Cortex of kidney (tissue), 1 donor: Measurements from ENCODE around the gene GAK.
"Not testable (repeated sequence)": the region's sequence is repeated elsewhere in the genome, so short reads cannot be mapped to it uniquely, and the experiment has no call there.

Experiments
- DNase-seq: peaks from one replicate; lab custom pipeline; 2025; lab: John Stamatoyannopoulos, UW

GAK gene

GRCh38 chr4:931960-932712 lies at the start of gene GAK, which contains the start of gene TMEM175:
TSS of gene GAK (minus strand) at chr4:932316. CDS start at chr4:932187, 129 bp downstream.
TSS of gene TMEM175 (plus strand) at chr4:932460. CDS start at chr4:947740, 15,280 bp downstream.
- peak; percentile 88 for DNase-seq

DNA sequence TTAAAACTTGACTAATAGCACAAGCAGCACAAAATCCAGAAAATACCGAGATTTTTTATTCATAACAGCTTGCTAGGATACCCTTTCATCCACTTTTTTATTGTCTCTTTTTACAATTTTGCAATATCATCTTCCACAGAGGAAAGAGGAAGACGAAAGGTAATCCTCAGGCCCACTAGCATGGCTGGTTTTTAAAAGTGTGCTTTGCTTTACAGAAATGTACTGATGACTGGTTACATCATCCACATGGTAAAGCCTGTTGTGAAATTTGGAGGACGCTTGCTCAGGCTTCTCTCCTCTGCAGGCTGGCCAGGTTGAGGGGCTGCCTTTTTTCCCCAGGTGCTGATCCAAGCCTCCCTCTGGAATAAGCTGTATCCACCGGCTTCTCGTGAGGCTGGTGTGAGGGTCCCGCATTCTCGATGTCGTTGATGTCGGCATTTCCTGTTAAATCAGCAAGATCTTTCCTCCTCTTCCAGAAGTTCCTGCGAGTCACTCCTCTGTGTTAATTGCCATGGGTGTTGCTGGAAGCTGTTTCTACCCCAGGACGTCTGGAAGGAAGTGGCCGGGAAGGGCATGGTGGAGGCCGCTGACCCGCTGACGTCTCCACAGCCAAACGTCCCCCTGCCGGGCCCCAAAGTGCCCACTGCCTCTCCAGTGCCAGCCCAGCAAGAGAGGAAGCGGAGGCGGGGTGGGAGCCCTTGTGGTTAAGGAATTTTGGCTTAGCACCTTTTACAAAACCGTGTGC lies 47.0 kb upstream of the GAK start:
- DNase-seq = no peak

- not testable (repeated sequence) for DNase-seq
Observed at GRCh38 chr4:976016-976415, 43.9 kb upstream of the GAK start.

DNA sequence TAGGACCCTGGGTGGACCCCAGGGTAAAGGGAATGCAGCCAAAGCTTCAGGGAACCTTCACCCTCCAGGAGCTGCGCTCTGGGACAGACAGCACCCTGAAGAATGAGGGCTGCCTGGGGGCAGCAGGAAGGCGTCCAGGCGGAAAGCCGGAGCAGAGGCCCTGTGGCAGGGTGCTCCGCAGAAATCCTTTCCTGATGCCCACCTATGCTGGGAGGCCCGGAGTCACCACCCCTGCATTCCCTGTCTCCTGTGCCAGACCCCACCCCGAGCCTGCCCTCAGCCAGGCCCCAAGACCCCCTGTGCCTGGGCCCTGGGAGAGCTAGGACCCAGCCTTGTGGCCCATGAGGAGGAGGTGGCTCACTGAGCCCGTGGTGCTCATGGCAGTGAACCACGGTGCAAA lies 42.6 kb upstream of the GAK start:
- DNase-seq = no peak

DNA sequence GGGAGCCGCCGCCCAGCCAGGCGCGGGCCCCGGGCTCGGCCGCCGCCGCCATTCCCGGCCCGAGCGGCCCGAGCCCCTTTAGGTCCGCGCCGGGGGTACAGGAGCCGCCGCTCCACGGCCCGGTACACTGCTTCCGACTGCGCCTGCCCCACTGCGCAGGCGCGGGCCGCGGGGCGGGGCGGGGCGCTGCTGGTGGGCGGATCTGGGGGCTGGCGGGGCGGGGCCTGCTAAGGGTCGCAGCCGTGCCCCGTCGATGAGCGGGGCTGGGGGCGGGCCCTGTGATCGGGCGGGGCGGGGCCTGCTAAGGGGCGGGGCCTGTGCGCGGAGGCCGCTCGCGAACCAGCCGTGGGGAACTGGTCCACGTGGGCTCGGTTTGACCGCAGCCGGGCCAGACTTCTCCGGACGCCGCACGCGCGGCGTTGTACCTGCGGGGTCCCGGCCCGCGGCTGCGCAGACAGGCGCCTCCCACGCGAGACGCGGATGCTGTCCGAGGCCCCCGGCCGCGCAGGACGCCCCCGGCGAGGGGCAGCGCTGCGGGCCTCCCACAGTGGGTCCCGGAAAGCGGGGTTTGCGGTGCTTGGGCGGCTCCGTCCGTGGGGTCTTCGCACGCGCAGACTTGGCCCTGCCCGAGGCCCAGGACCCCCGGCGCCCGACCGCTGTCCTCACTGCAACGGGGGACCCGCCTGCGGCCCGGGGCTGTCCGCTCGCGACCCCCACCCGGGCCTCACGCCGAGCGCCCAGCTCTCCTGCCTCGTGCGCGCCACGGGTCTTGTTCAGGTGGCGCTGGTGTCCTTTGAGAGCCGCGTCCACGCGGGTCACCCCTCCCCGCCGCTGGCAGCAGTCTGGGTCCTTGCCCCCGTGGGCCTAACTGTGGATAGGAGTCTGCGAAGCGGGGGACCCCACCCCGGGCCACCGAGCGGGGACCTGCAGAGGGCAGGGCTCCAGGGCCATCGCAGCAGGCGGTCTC lies 41.6 kb upstream of the GAK start, which contains the start of gene DGKQ:
TSS of gene DGKQ (minus strand) at position 139 of the 967 bp plus-strand sequence. CDS start at position 52, 87 bp downstream.
- DNase-seq = no peak

- DNase-seq = no peak
Observed at GRCh38 chr4:972651-973424, 40.7 kb upstream of the GAK start.

- DNase-seq = no peak
Observed at GRCh38 chr4:971666-972500, 39.8 kb upstream of the GAK start.

DNA sequence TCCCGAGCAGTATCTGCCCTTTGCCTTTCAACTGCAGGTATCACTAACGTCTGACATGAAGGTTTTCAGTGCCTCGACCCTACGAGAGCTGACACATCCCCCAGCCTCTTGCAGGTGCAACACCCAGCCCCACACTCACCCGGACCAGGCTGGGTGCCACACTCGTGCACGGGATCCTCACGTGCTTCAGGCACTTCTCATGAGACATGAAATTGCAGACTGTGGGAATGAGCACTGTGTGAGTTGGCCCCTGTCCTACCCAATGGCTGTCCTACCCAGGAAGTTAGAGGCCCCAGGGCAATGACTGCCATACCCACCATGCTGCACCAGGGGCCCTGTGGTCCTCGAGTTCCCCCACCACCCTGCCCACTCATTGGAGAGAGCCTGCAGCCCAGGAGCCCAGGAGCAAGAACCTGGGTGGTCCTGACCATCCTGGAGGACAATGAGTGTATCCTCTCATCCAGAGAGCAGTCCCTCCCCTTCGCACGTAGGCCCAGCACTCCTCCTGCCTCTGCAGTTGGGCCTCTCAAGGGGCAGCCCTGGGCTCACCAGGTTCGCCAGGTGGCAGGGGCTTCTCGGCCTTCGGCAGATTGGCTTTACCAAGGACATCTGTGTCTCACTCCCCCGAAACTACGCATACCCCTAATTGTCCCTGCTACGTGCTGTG lies 38.9 kb upstream of the GAK start:
- no peak for DNase-seq

- DNase-seq = no peak
Observed at GRCh38 chr4:970046-970745, 38.1 kb upstream of the GAK start.

DNA sequence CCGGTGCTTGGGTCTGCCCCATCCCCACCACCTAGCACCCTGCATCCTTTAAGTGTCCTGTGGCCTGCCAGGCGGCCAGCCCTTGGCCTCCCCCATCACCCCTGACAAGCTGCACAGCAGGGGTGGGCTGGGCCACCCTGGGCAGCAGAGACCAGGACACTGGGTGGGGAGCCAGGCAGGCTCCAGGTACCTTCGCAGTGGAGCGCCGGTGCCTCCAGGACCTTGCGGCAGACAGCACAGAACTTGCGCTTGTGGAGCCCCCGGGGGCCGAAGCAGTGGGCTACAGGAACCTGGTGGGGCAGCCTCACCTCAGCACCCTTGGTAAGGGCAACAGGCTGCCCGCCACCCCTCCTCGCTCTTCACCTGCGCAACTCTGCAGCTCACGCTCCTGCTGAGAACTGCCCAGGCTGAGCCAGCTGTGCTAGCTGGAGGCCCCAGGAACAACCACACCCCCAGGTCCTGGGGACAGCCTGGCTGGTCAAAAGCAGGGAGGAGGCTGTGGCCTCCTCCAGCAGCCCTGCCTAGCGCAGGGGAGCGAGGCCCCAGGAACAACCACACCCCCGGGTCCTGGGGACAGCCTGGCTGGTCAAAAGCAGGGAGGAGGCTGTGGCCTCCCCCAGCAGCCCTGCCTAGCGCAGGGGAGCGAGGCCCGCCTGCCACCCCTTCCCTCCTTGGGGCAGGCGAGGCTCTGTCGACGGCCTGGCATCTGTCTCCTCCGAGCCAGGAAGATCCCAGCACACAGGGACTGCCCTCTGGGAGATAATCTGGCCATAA lies 36.7 kb upstream of the GAK start:
- DNase-seq = no peak

- no peak for DNase-seq
Observed at GRCh38 chr4:968221-968620, 36.1 kb upstream of the GAK start.

DNA sequence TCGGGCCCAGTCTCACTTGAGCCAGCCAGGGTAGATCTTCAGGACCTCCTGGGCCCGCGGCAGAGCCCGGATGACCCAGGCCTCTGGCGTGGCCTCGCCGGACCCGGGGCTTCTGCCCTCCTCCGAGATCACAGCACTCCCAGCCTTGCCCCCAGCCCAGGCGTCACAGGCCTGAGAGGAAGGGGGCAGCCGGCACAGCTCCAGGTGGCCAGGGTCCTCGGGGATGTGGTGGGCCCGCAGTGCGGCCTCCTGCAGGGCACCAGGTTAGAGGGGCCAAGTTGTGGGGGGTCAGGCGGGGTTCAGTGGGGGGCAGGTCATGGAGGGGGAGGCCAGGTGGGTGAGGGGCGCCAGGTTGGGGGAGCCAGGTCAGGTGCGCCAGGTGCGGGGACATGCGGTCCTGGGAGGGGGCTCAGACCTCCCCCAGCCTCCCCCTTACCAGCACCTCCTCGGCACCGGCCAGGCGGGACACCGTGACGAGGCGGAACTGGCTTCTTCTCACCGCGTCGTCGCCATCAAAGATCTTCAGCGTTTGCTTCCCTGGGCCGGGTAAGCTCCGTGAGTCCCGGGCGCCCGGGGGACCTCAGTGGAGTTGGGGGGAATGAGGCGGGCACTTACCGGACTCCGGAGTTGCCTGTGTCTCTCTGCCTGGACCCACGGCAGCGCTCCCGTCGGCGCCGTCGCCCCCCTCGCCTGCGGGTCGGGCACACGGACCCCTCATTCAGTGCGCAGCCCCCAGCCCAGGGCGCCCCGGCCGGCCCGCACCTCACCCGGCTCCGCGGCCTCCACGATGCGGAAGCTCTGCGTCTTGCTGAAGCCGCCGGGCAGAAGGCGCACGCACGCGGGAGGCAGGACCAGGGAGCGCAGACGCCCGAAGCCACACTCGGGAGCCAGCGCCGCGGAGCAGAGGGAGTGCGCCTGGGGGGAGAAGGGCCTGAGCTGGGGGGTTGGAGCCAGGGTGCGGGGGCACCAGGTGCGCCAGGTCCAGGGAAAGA lies 35.3 kb upstream of the GAK start:
- no peak for DNase-seq

DNA sequence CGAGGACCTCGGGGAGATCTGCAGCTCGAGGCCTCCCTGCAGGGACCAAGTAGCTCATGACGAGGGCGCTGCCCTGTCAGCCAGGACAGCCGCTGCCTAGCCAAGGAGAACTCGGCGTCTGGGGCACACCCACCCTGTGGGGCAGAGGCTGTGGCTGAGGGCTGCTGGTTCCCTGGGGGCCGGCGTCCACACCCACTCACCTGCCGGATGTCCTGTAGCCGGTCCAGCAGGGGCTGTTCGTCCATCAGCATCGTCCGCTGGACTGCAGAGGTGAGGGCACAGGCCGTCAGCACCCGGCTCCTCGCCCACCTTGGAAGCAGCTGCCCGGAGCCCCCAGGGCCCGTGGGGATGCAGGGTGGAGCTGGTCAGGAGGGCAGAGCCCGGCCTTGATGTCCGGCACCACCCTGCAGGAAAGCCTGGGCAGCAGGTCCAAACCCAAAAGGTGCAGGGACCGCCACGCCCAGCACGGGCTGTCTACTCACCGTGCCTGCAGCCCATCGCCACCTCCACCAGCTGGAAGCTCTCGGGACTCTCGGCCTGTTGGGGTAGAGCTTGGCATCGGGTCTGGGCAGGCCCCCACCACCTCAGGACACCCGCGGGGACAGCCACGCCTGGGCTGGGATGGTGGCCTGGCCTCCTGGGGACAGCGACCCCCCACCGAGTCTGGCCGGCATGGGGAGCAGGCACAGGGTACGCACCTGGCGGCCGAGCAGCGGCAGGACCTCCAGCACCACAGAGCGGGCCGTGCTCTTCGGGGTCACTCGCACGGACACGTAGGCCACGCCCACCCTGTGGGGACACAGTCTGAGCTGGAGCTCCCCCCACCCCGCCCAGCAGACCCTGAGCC lies 34.4 kb upstream of the GAK start:
- no peak for DNase-seq

- DNase-seq = no peak
Observed at GRCh38 chr4:965766-966134, 33.6 kb upstream of the GAK start.

GRCh38 chr4:965048-965765 lies 33.1 kb upstream of the GAK start:
- no peak for DNase-seq
